ENCODE results near the gene NCKAP1.

NCKAP1 gene

DNA sequence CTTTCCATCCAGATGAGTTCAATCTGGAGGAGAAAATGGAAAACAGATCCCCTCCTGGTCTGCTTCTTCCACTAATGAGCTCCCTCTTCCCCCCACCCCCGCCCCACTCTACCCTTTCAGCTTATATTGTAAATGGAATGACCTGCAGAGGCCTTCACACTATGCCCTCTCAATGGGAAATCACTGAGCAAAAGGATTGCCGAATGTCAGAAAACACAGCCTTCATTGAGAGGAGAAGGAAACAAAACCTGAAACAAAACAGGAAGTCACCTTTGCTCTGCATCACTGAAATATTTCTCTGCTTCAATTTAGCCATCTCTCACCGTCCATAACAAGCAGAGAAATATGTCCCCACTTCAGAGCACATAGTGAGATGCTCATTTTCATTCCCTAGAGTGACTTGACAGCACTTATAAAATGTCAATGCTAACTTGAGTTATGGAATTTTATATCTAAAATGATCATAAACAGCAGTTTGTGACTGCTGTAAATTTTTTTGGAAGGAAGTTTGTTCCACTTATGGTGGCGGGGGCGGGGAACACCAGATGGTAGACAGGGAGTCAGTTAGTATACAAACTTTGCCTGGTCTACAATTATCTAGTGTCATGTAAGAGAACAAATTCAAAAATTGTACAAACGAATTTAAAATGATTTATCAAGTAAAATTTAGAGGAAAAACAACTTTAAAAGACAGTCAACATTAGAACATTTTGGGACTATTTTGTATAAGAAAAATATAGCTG, 170.0 kb downstream of the NCKAP1 start:
- no peak for DNase-seq (ENCODE audit: low read depth)

DNA sequence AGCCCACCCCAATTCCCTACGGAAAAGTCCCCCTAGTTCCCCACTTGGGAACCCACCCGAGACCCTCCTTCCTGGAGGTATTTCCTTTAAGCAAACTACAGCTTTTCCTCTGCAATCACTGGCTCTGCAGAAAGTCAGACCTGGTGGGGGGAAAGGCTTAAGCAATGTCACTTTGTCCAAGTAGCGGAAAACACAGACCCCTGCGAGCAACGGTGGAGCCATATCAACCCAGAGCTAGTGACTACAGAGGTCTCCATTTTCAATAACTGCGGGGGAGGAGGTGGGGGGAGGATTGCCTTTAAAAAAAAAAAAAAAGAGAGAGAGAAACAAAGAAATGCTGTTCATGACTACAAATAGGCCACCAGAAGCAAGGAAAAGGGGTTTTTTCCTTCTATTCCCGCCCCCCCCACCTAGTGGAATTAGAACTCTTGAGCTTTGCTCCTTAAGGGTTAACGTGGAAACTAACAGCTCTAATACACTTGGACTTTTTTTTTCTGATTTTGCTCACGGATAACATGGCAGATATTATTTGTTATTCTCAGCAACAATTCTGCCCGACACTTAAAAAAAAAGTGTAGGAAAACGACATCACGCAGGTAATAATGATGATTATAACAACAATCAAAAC, 170.7 kb downstream of the NCKAP1 start:
- DNase-seq (ENCODE audit: low read depth): no peak

DNA sequence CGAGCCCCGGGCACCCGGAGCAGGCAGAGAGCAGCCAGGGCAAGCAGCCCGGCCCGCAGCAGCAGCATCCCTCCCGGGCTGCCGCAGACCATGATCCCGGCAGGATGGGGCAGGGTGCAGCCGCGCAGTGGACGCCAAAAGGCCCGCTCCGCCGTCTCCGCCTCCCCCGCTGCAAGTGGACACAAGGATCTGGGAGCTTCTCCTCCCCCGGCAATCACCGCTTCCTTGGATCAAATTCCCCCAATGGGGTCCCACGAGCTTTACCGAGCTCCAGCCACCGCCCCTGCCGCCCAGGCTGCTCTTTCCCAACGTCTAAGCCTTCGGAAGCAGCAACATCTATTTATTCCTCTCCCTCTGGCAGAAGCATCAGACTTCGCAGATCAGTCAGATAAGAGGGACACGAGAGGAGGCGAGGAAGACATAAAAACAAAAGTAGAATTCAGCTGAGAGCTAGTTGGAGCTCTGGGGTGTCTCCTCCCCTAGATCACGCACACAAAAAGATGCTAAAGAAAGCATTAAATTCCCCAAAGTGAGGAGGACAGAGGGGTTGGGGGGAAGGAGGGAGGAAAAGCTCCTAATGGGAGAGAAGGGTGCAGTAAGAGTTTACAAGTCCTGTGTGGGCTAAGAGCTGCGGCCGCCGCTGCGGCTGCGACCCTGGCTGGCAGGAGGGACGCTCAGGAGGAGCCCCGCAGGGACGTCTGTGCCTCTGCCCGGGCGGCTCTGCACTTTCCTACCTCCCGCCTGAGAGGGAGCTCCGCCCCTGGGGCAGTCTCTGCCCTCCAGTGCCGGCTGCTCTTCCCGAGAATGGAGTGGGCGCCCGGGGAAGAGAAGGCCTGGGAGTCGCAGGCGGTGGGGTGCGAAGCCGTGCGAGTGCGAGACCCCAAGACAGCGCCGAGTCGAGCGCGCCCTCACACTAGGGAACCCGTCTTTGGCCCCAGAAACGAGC, 171.5 kb downstream of the NCKAP1 start, which contains the start of gene FRZB:
FRZB (minus strand) TSS at position 177 of the 946 bp plus-strand sequence; CDS start at position 92, 85 bp downstream.
- no peak for DNase-seq (ENCODE audit: low read depth)

DNA sequence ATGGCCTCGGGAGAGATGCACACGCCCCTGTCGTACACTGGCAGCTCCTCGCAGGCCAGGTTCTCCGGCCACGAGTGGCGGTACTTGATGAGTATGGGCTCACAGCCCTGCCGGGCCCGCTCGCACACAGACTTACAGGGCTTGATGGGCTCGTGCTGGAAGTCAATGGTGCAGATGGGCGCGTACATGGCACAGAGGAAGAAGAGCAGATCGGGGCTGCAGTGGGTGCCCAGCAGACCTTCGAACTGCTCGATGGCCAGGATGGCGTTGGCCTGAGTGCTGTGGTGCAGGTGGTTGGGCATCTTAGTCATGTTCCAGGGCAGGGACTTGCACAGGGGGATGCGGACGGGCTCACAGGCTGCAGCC, 172.2 kb downstream of the NCKAP1 start:
- DNase-seq (ENCODE audit: low read depth): no peak

DNA sequence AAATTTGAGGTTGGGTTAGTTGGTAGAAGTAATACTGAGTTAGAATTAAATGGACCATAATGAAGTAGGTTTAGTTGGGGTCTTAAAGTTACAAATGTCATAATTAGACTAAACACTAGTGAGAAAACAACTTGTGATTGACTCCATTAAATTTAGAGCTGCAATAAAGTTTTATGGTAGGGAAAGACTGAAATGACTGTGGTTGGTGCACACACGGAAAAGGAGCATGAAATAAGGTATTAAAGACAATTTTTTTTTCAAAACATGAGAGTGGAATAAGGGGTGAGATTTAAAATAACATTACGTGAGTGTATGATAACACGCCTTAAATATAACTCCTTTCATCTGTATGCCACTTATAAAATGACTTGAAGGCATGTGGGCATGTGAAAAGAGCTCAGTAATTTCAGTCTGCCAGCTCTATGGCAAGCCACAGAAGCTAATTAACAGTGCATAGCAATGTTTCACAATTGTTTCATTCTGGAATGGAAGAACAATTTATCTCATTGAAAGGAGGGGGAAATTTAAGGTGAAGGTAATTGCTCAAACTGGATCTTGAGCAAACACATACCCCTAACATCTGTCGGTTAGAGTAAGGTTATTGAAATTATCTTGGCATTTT, 173.2 kb downstream of the NCKAP1 start:
- no peak for DNase-seq (ENCODE audit: low read depth)

GRCh38 chr2:182863642-182864041, 174.6 kb downstream of the NCKAP1 start:
- no peak for DNase-seq (ENCODE audit: low read depth)

DNA sequence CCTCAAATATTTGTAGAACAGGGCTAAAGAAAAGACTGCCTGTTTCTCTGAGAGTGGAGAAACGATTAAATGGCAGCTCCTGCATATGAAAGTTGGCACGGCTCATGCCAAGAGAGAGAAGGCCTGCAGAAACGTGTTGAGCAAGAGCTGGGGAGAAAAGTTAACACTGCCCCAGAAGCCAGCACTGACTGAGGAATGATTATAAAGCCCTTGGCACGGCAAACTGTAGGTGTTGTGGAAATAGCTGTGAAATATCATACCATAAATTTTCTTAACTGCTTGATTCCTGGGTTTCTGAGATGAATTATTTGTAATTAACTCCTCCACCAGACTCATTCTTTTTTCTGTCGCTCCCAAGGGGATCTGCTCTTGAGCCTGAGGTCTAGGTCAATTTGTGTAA, 176.2 kb downstream of the NCKAP1 start:
- DNase-seq (ENCODE audit: low read depth): no peak

DNA sequence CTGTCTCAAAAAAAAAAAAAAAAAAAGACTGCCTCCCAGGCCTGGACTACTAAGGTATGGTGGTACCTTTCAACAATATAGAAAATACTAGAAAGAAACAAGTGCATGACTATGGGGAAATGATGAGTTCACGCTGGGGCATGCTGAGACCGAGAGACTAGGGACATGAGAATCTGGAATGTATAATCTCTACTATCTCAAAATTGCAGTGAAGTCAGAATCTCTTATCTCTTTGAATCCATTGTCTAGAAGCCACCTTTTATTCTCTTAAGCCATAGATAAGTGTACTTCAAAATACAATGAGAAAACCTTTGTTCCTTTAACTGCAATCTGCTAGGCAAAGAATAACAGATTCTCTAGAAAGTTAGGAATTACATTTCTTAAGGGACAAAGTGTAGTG, 177.4 kb downstream of the NCKAP1 start:
- DNase-seq (ENCODE audit: low read depth): no peak
